UCSD-AML1 (cell line): Measurements from ENCODE around the gene SGSM1.

Experiments used
- DNase-seq: peaks from one replicate; lab custom pipeline; 2025; ENCODE audit not compliant: unreplicated experiment; lab: John Stamatoyannopoulos, UW

Gene SGSM1

GRCh38 chr22:24805790-24806662 is at the start of gene SGSM1:
Gene SGSM1 (plus strand): TSS chr22:24806211. CDS start chr22:24806326, 115 bp downstream.
- DNase-seq = peak; percentile 68

- DNase-seq = peak; percentile 31
Measured at GRCh38 chr22:24758164-24758799, 47.7 kb upstream of the SGSM1 start.

GRCh38 chr22:24759765-24760164 is 46.2 kb upstream of the SGSM1 start:
- DNase-seq = no peak

GRCh38 chr22:24760708-24761306 is 45.2 kb upstream of the SGSM1 start:
- DNase-seq = no peak

GRCh38 chr22:24761888-24762675 is 43.9 kb upstream of the SGSM1 start:
- DNase-seq = no peak

- no peak for DNase-seq
Measured at GRCh38 chr22:24763872-24764485, 42.0 kb upstream of the SGSM1 start.

- no peak for DNase-seq
Measured at GRCh38 chr22:24765166-24765565, 40.8 kb upstream of the SGSM1 start.

GRCh38 chr22:24768537-24769374 is 37.3 kb upstream of the SGSM1 start:
- DNase-seq = peak; percentile 33

GRCh38 chr22:24772493-24773220 is 33.4 kb upstream of the SGSM1 start:
- no peak for DNase-seq

- no peak for DNase-seq
Measured at GRCh38 chr22:24775769-24776492, 30.1 kb upstream of the SGSM1 start.

GRCh38 chr22:24776525-24776924 is 29.5 kb upstream of the SGSM1 start:
- DNase-seq = no peak

- DNase-seq = no peak
Measured at GRCh38 chr22:24789516-24789915, 16.5 kb upstream of the SGSM1 start.

GRCh38 chr22:24791362-24791761 is 14.6 kb upstream of the SGSM1 start:
- no peak for DNase-seq

GRCh38 chr22:24796056-24796455 is 10.0 kb upstream of the SGSM1 start:
- no peak for DNase-seq

GRCh38 chr22:24796860-24797259 is 9.2 kb upstream of the SGSM1 start:
- DNase-seq = no peak

GRCh38 chr22:24801901-24802465 is 4.0 kb upstream of the SGSM1 start:
- DNase-seq = no peak

- DNase-seq = peak; percentile 34
Measured at GRCh38 chr22:24803064-24803542, 2.9 kb upstream of the SGSM1 start.

GRCh38 chr22:24806663-24807001 is 621 bp downstream of the SGSM1 start:
- no peak for DNase-seq
